GM12874 (cell line): ENCODE results near the gene HDAC7.

Source experiments
- CTCF ChIP-seq: IDR thresholded peaks from 2 replicates; pipeline ENCODE4 v1.5.1; 2011; ENCODE audit warnings: low read depth, mild to moderate bottlenecking, control low read depth, low read length, moderate library complexity; ENCODE audit not compliant: insufficient read depth

Gene HDAC7

GRCh38 chr12:47763481-47764346, 56.0 kb downstream of the HDAC7 start:
- no peak for TF ChIP-seq CTCF

- no peak for TF ChIP-seq CTCF
These were observed 56.7 kb downstream of the HDAC7 start for GRCh38 chr12:47762850-47763465.

- TF ChIP-seq CTCF = peak; percentile 76
These were observed 60.6 kb downstream of the HDAC7 start, which contains the start of gene RAPGEF3 for GRCh38 chr12:47758834-47759690. Gene RAPGEF3 (minus strand): TSS chr12:47758880. CDS start chr12:47758556, 324 bp downstream.

GRCh38 chr12:47758584-47758833, 61.2 kb downstream of the HDAC7 start:
- no peak for TF ChIP-seq CTCF

- TF ChIP-seq CTCF = no peak
These were observed 61.7 kb downstream of the HDAC7 start for GRCh38 chr12:47757840-47758583.

- TF ChIP-seq CTCF = no peak
These were observed 62.3 kb downstream of the HDAC7 start for GRCh38 chr12:47757364-47757839.
